GM19467 (cell line): ENCODE results near the gene TP73.

Experiments used
- ATAC-seq: cut with Tn5 transposase; IDR thresholded peaks from one replicate; pipeline ENCODE4 v1.9.1; 2021; ENCODE audit warnings: mild to moderate bottlenecking, moderate library complexity; ENCODE audit not compliant: unreplicated experiment

Gene TP73

GRCh38 chr1:3703786-3704371 is 51.6 kb downstream of the TP73 start:
- no peak for ATAC-seq

GRCh38 chr1:3705341-3705950 is 53.1 kb downstream of the TP73 start:
- ATAC-seq = no peak

GRCh38 chr1:3706651-3707297 is 54.5 kb downstream of the TP73 start:
- no peak for ATAC-seq

GRCh38 chr1:3707298-3707938 is 55.1 kb downstream of the TP73 start:
- ATAC-seq = no peak

GRCh38 chr1:3707939-3708328 is 55.6 kb downstream of the TP73 start:
- no peak for ATAC-seq

GRCh38 chr1:3708791-3709190 is 56.5 kb downstream of the TP73 start:
- no peak for ATAC-seq

- no peak for ATAC-seq
Measured at GRCh38 chr1:3710251-3710650, 57.9 kb downstream of the TP73 start.

GRCh38 chr1:3711381-3711779 is 59.1 kb downstream of the TP73 start:
- no peak for ATAC-seq

- ATAC-seq = no peak
Measured at GRCh38 chr1:3711780-3712451, 59.6 kb downstream of the TP73 start.

GRCh38 chr1:3712573-3713535 is 60.5 kb downstream of the TP73 start:
- ATAC-seq = no peak

- ATAC-seq = no peak
Measured at GRCh38 chr1:3713840-3714239, 61.5 kb downstream of the TP73 start.

GRCh38 chr1:3714284-3714741 is 62.0 kb downstream of the TP73 start:
- no peak for ATAC-seq

- ATAC-seq = no peak
Measured at GRCh38 chr1:3714814-3715213, 62.5 kb downstream of the TP73 start.

GRCh38 chr1:3716351-3716750 is 64.0 kb downstream of the TP73 start:
- no peak for ATAC-seq

GRCh38 chr1:3717041-3717714 is 64.9 kb downstream of the TP73 start:
- no peak for ATAC-seq

- ATAC-seq = no peak
Measured at GRCh38 chr1:3717715-3718601, 65.6 kb downstream of the TP73 start.

- no peak for ATAC-seq
Measured at GRCh38 chr1:3718764-3719163, 66.4 kb downstream of the TP73 start.

GRCh38 chr1:3721955-3722465 is 69.7 kb downstream of the TP73 start:
- ATAC-seq = no peak
